Stimulated activated naive CD8-positive, alpha-beta T cell treated with anti-CD3 and anti-CD28 coated beads, Interleukin-15, amount 100 ng/mL, for 72 hours (primary cell): ENCODE measurements around the gene GAGE12J.
"Not testable (repeated sequence)": the region's sequence is repeated elsewhere in the genome, so short reads cannot be mapped to it uniquely, and the experiment has no call there.

Experiments used
- ATAC-seq: fragments of 150-1000 bp; cut with Tn5 transposase; 2 replicates; pipeline ENCODE4 v1.10.0; 2021; ENCODE audit warnings: mild to moderate bottlenecking, moderate library complexity
- DNase-seq, 2 donors: peaks; one replicate each; pipeline ENCODE4 v3.0.0; 2021 to 2022
- H3K27ac Mint-ChIP-seq, 2 donors: one replicate each; pipeline ENCODE4 v1.8.0; 2022; ENCODE audit warnings: mild to moderate bottlenecking in 2 of 2, mixed read lengths in 2 of 2, moderate library complexity in 2 of 2
- H3K27me3 Mint-ChIP-seq: one replicate; pipeline ENCODE4 v1.8.0; 2022; ENCODE audit warnings: mixed read lengths
- H3K4me1 Mint-ChIP-seq: one replicate; pipeline ENCODE4 v1.8.0; 2022; ENCODE audit warnings: mild to moderate bottlenecking, mixed read lengths
- H3K4me3 Mint-ChIP-seq, 2 donors: one replicate each; pipeline ENCODE4 v1.8.0; 2022; ENCODE audit warnings: mild to moderate bottlenecking in 2 of 2, mixed read lengths in 2 of 2, moderate library complexity in 1 of 2
- H3K9me3 Mint-ChIP-seq, 2 donors: one replicate each; pipeline ENCODE4 v1.8.0; 2022; ENCODE audit warnings: mixed read lengths in 2 of 2

The GAGE12J gene

DNA sequence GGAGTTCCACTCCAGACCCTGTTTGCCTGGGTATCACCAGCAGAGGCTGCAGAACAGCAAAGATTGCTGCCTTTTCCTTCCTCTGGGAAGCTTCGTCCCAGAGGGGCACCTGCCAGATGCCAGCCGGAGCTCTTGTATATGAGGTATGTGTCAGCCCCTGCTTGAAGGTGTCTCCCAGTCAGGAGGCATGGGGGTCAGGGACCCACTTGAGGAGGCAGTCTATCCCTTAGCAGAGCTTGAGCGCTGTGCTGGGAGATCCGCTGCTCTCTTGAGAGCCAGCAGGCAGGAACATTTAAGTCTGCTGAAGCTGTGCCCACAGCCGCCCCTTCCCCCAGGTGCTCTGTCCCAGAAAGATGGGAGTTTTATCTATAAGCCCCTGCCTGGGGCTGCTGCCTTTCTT lies 22.5 kb upstream of the GAGE12J start:
- H3K27ac Mint-ChIP-seq, DNase-seq, H3K27me3 Mint-ChIP-seq, H3K4me3 Mint-ChIP-seq, ATAC-seq, H3K9me3 Mint-ChIP-seq, H3K4me1 Mint-ChIP-seq: not testable (repeated sequence)

- H3K27me3 Mint-ChIP-seq = no peaks in the 10 kb centered on the region
- ATAC-seq (no peak), DNase-seq (no peak)
- peaks cover 6% of the 10 kb centered on the region for H3K4me1 Mint-ChIP-seq
- no peak overlapping the region for H3K4me3 Mint-ChIP-seq
- H3K27ac Mint-ChIP-seq = no peak overlapping the region
- no peaks in the 10 kb centered on the region for H3K9me3 Mint-ChIP-seq
Measured at GRCh38 chrX:49300703-49301102, 21.1 kb upstream of the GAGE12J start.

DNA sequence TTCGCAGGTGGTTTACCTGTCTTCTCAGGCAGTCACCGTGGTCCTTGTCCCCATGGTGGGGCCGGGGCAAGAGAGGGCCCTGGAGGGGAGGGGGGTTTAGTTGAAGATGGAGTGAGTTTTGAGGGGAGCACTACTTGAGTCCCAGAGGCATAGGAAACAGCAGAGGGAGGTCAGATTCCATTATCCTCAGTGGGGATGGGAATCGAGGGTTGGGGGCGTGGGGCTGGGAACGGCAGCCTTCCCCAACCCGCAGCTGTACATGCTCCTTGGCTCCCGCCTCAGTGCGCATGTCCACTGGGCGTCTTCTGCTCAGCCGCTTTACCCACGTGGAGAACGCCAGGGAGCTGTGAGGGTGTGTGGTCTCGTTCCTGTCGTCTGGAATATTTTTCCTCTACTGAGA lies 18.5 kb upstream of the GAGE12J start, which contains the start of gene GAGE10:
Gene GAGE10, plus strand, starts transcription at position 301 of the 400 bp plus-strand sequence. CDS start 1,214 bp downstream, outside the sequence.
- Mint-ChIP-seq H3K9me3 (no peaks in the 10 kb centered on the region), H3K27me3 (no peaks in the 10 kb centered on the region), H3K4me1 (peaks cover 3% of the 10 kb centered on the region), H3K4me3 (no peak within 1 kb of the TSS), H3K27ac (no peak within 1 kb of the TSS)
- no peak for ATAC-seq
- no peak for DNase-seq

- H3K27me3 Mint-ChIP-seq, DNase-seq, ATAC-seq, H3K9me3 Mint-ChIP-seq, H3K4me3 Mint-ChIP-seq: not testable (repeated sequence)
- H3K27ac Mint-ChIP-seq = peak overlapping the region in 1 of 2 donors; percentile 27
- peaks cover 24% of the 10 kb centered on the region for H3K4me1 Mint-ChIP-seq
Measured at GRCh38 chrX:49307775-49308174, 14.1 kb upstream of the GAGE12J start.

DNA sequence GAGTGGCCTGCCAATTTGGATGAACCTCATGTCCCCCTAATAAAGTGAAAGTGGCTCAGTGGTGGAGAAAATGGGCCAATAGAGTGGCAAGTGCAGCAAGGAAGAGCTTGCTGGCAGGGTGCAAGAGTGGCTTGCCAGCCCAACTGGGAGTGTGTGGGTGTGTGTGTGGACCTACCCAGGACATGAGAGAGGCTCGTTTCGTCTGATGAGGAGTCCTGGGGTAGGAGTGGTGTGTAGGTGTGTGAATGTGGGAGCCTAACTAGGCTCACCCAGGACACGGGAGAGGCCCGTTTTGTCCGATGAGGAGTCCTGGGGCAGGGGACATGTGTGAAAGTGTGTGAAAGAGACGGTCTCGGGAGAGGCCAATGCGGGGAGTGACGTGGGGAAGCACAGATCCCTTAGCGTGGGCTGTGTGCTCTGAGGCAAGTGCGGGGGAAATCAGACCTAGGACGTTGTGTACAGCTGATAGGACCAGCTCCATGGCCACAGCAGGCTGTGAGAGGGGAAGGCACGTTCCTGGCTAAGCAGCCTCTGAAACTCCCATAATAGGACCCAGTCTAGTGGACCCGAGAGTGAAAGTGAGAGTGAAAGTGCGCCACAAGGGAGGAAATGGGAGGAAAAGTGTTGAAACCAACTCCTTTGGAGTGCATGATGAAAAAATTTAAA lies 13.1 kb upstream of the GAGE12J start:
- H3K4me1 Mint-ChIP-seq = peaks cover 24% of the 10 kb centered on the region
- H3K9me3 Mint-ChIP-seq = no peaks in the 10 kb centered on the region
- no peaks in the 10 kb centered on the region for H3K27me3 Mint-ChIP-seq
- peak overlapping the region; percentile 80 for H3K4me3 Mint-ChIP-seq
- DNase-seq (peak in 1 of 2 donors; percentile 16), ATAC-seq (peak; percentile 76)
- H3K27ac Mint-ChIP-seq = peak overlapping the region; percentile 86 to 95

DNA sequence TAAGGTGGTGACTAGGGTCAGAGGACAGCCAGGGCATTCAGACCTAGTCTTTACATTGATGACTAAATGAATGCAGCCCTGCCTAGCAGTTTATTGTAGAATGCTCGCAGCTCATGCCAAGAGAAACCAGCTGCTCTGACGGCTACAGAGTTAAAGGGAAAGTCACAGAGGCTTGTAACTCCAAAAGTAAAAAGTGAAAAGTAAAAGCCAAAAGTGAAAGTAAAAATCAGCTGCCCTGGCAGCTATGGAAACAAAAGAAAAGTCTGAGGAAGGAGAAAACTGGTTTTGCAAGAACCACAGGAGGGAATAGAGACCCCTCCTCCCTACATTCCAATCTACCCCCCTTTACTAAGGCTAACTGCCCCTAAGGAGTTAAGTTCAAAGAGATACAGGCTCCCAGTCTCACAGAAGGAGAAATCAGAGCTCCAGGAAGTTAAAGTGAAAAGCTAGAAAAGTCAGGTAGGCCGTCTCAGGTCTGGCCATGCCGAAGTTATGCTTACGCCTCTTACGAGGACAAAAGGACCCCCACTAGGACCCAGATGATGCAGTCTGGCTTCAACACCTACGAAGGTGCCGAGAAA lies 12.3 kb upstream of the GAGE12J start:
- Mint-ChIP-seq H3K27ac (peak overlapping the region; percentile 86 to 95), H3K4me1 (peaks cover 24% of the 10 kb centered on the region), H3K9me3 (no peaks in the 10 kb centered on the region), H3K4me3 (peak overlapping the region; percentile 80), H3K27me3 (no peaks in the 10 kb centered on the region)
- DNase-seq (no peak), ATAC-seq (peak; percentile 59)

DNA sequence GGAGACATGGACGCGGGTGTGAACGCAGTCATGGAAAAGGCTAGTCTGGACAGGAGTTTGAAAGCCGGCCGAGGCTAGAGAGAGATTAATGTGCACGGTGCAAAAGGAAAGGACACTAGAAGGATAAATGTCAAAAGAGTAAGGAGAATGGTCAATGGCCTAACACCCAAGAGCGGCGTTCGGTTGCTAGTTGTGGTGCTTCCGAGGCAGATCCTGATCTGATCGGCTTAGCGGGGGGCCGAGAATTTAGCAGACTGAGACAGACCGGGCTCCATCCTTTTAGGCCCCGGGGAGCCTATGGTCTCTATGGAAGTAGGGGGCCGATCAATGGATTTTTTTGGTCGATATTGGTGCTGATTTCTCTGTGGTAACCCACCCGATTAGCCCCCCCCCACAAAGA lies 11.5 kb upstream of the GAGE12J start:
- Mint-ChIP-seq H3K27me3 (no peaks in the 10 kb centered on the region), H3K9me3 (no peaks in the 10 kb centered on the region), H3K4me3 (no peak overlapping the region), H3K27ac (no peak overlapping the region), H3K4me1 (peaks cover 24% of the 10 kb centered on the region)
- ATAC-seq = no peak
- DNase-seq = no peak

DNA sequence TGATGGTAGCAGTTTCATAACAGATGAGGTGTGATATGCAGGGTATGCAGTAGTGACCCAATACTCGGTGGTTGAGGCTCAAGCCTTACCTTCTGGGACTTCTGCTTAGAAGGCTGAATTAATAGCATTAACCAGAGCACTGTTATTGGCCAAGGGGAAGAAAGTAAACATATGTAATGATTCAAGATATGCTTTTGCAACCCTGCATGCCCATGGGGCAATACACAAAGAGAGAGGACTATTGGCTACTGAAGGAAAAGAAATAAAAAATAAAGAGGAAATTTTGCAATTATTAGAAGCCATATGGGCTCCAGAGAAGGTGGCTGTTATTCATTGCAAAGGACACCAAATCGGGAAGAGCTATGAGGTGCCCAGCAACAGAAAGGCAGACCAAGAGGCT lies 9.7 kb upstream of the GAGE12J start:
- ATAC-seq = no peak

GRCh38 chrX:49316085-49316484 lies 5.8 kb upstream of the GAGE12J start:
- no peak overlapping the region for H3K4me3 Mint-ChIP-seq
- H3K27ac Mint-ChIP-seq = no peak overlapping the region

More for the DNA sequence above, 9.7 kb upstream of the GAGE12J start:
- Mint-ChIP-seq H3K9me3 (no peaks in the 10 kb centered on the region), H3K27me3 (no peaks in the 10 kb centered on the region), H3K4me3 (no peak overlapping the region), H3K27ac (no peak overlapping the region), H3K4me1 (peaks cover 24% of the 10 kb centered on the region)
- no peak for DNase-seq

GRCh38 chrX:49322266-49322665 lies 429 bp downstream of the GAGE12J start:
- ATAC-seq, H3K4me3 Mint-ChIP-seq, H3K27me3 Mint-ChIP-seq, H3K9me3 Mint-ChIP-seq, DNase-seq, H3K4me1 Mint-ChIP-seq, H3K27ac Mint-ChIP-seq: not testable (repeated sequence)

More at GRCh38 chrX:49316085-49316484, 5.8 kb upstream of the GAGE12J start:
- Mint-ChIP-seq H3K27me3 (no peaks in the 10 kb centered on the region), H3K4me1 (no peaks in the 10 kb centered on the region), H3K9me3 (no peaks in the 10 kb centered on the region)
- DNase-seq = no peak
- no peak for ATAC-seq

DNA sequence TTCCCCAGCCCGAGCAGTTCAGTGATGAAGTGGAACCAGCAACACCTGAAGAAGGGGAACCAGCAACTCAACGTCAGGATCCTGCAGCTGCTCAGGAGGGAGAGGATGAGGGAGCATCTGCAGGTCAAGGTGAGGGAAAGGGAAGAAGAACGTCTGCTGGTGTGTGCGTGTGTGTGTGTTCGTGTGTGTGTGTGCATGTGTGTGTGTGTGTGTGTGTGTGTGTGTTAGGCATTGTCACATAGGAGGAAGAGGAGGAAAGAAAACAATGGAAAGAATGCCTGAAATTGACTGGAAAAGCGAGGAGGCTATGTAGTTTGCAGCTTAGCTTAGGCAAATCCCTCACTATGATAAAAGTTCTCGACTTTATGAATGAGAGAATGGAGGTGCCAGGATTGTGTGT lies 1.9 kb downstream of the GAGE12J start:
- not testable (repeated sequence) for H3K4me3 Mint-ChIP-seq, DNase-seq, H3K27me3 Mint-ChIP-seq, H3K27ac Mint-ChIP-seq, H3K9me3 Mint-ChIP-seq, H3K4me1 Mint-ChIP-seq, ATAC-seq

DNA sequence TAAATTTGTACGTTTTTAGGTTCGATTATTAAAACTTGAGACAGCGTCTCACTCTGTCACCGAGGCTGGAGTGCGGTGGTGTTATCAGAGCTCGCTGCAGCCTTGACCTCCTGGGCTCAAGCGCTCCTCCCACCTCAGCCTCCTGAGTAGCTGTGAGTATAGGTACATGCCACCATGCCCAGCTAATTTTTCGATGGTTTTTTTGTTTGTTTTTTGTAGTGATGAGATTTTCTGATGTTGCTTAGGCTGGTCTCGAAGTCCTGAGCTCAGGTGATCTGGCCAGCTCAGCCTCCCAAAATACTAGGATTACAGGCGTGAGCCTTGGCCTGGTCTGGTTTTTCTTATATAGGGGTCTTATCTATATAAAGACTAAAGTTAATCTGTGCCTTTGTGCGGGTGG lies 8.6 kb downstream of the GAGE12J start:
- not testable (repeated sequence) for H3K9me3 Mint-ChIP-seq

DNA sequence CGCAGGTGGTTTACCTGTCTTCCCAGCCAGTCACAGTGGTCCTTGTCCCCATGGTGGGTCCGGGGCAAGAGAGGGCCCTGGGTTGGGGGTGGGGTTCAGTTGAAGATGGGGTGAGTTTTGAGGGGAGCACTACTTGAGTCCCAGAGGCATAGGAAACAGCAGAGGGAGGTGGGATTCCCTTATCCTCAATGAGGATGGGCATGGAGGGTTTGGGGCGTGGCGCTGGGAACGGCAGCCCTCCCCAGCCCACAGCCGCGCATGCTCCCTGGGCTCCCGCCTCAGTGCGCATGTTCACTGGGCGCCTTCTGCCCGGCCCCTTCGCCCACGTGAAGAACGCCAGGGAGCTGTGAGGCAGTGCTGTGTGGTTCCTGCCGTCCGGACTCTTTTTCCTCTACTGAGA lies 9.4 kb downstream of the GAGE12J start, which contains the start of gene GAGE13:
Gene GAGE13, plus strand, starts transcription at position 301 of the 400 bp plus-strand sequence. CDS start 1,156 bp downstream, outside the sequence.
- H3K4me1 Mint-ChIP-seq, H3K9me3 Mint-ChIP-seq, ATAC-seq, H3K27ac Mint-ChIP-seq, H3K27me3 Mint-ChIP-seq, H3K4me3 Mint-ChIP-seq, DNase-seq: not testable (repeated sequence)

More for the DNA sequence above, 8.6 kb downstream of the GAGE12J start:
- H3K4me3 Mint-ChIP-seq, H3K27me3 Mint-ChIP-seq, H3K27ac Mint-ChIP-seq, H3K4me1 Mint-ChIP-seq, ATAC-seq, DNase-seq: not testable (repeated sequence)

DNA sequence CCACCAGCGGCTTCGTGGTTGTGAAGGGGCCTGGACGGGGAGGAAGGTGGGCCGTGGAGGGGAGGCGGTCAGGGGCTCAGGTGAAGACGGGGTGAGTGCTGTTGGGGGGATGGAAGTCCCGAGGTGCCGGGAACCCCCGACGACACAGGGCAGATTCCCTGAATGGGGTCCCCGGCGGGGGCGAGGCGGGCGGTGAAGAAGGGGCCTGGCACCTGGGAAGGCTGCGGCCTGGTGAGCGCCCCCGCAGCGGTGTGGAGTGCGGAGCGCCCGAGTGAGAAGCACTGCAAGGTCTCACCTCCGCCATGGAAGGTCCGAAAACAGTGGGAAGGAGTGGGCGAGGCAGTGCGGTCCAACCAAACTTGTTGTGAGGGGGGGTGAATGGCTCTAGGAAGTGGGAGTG lies 10.0 kb downstream of the GAGE12J start:
- not testable (repeated sequence) for H3K4me3 Mint-ChIP-seq, H3K27ac Mint-ChIP-seq, H3K9me3 Mint-ChIP-seq, H3K4me1 Mint-ChIP-seq, ATAC-seq, H3K27me3 Mint-ChIP-seq
- DNase-seq = peak in 1 of 2 donors; percentile 10

- DNase-seq, H3K27me3 Mint-ChIP-seq, ATAC-seq, H3K9me3 Mint-ChIP-seq, H3K4me3 Mint-ChIP-seq, H3K4me1 Mint-ChIP-seq, H3K27ac Mint-ChIP-seq: not testable (repeated sequence)
Measured at GRCh38 chrX:49341449-49341848, 19.6 kb downstream of the GAGE12J start.

- not testable (repeated sequence) for H3K9me3 Mint-ChIP-seq, H3K4me3 Mint-ChIP-seq, ATAC-seq, H3K27me3 Mint-ChIP-seq, DNase-seq, H3K4me1 Mint-ChIP-seq, H3K27ac Mint-ChIP-seq
Measured at GRCh38 chrX:49344496-49345175, 22.8 kb downstream of the GAGE12J start.
